ENCODE results near the gene TRMT44.

GRCh38 chr4:8410641-8411271 lies 29.8 kb upstream of the TRMT44 start:
- TF ChIP-seq POLR2A (IDR thresholded peaks at IDR 0.05): no peak
- no peak for TF ChIP-seq CTCF (IDR thresholded peaks at IDR 0.05)
- no peak for TF ChIP-seq POLR2AphosphoS5 (IDR thresholded peaks at IDR 0.05)

Data from suprapubic skin (tissue), 4 donors.